Fibroblast of skin of abdomen (primary cell): ENCODE results near the gene NEK4.
"Not testable (repeated sequence)": the region's sequence is repeated elsewhere in the genome, so short reads cannot be mapped to it uniquely, and the experiment has no call there.

Experiments used
- DNase-seq: peaks from one replicate; pipeline ENCODE4 v3.0.0-alpha.2; 2013

The NEK4 gene

DNA sequence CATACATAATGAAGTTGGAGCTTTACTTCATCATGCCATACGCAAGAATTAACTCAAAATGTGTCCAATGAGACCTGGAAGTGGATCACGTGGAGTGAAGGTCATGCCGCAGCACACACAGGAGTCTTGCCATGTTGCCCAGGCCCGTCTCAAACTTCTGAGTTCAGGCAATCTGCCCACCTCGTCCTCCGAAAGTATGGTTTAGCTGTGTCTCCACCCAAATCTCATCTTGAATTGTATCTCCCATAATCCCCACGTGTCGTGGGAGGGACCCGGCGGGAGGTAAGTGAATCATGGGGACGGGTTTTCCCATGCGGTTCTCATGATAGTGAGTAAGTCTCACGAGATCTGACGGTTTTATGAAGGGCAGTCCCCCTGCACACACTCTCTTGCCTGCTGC is 39.1 kb downstream of the NEK4 start:
- no peak for DNase-seq

DNA sequence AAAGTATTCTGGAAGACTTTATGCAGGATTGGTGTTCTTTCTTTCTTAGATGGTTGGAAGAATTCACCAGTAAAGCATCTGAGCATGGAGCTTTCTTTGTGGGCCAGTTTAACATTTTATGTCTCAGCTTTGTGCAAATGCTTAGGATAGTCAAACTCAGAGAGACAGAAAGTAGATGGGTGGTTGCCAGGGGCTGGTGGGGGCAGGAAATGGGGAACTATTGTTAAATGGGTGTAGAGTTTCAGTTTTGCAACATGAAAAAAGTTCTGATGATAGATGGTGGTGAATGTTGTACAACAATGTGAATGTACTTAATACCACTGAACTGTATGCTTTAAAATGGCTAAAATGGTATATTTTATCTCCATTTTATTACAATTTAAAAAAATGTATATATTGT is 40.1 kb downstream of the NEK4 start:
- no peak for DNase-seq

DNA sequence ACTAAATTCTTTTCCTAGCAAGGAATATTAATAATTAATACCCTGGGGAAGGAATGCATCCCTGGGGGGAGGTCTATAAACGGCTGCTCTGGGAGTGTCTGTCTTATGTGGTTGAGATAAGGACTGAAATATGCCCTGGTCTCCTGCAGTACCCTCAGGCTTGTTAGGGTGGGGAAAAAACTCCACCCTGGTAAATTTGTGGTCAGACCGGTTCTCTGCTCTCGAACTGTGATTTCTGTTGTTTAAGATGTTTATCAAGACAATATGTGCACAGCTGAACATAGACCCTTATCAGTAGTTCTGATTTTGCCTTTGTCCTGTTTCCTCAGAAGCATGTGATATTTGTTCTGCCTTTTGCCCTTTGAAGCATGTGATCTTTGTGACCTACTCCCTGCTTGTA is 42.0 kb downstream of the NEK4 start:
- DNase-seq: not testable (repeated sequence)

DNA sequence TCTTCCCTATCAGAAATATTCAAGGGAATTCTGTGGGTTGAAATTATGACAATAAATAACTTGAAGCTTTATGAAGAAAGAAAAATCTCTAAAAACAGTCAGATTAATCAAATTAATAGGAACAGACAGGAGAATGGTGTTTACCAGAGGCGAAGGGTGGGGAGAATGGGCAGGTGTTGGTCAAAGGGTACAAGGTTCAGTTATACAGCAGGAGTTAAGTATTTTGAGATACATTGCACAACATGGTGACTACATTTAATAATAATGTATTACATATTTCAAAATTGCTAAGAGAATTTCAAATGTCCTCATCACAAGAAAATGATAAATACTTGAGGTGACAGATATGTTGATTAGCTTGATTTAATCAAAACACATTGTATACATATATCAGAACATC is 46.2 kb downstream of the NEK4 start:
- no peak for DNase-seq

DNA sequence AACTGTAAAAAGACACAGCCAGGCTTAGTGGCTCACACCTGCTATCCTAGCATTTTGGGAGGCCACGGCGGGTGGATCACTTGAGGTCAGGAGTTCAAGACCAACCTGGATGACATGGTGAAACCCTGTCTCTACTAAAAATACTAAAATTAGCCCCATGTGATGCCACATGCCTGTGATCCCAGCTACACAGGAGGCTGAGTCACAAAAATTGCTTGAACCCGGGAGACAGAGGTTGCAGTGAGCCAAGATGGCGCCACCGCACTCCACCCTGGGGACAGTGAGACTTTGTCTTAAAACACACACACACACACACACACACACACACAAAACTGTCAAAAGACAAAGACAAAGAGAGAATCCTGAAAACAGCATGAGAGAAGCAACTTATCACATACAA is 46.8 kb downstream of the NEK4 start:
- DNase-seq: no peak

DNA sequence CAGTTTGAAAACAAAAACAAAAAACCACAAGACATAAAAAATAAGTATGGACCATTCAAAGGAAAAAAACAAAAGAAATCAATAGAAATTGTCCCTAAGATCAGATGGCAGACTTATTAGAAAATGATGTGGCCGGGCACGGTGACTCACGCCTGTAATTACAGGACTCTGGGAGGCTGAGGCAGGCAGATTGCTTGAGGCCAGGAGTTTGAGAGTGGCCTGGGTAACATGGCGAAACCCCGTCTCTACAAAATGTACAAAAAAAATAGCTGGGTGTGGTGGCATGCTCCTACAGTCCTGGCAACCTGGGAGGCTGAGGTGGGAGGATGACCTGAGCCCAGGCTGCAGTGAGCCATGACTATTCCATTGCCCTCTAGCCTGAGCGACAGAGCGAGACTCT is 48.2 kb downstream of the NEK4 start:
- DNase-seq: no peak

DNA sequence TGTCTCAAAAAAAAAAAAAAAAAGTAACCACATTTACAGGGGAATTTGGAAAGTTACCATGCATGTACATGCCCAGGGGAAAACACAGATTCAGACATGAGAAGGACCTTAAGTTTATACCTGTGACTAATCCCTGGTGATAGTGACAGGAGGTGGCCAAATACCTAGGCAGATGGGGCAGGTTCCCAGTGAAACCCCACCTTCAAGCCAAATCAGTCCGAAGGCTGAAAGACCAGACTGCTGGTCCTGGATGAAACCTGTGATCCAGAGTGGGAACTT is 49.1 kb downstream of the NEK4 start:
- no peak for DNase-seq

DNA sequence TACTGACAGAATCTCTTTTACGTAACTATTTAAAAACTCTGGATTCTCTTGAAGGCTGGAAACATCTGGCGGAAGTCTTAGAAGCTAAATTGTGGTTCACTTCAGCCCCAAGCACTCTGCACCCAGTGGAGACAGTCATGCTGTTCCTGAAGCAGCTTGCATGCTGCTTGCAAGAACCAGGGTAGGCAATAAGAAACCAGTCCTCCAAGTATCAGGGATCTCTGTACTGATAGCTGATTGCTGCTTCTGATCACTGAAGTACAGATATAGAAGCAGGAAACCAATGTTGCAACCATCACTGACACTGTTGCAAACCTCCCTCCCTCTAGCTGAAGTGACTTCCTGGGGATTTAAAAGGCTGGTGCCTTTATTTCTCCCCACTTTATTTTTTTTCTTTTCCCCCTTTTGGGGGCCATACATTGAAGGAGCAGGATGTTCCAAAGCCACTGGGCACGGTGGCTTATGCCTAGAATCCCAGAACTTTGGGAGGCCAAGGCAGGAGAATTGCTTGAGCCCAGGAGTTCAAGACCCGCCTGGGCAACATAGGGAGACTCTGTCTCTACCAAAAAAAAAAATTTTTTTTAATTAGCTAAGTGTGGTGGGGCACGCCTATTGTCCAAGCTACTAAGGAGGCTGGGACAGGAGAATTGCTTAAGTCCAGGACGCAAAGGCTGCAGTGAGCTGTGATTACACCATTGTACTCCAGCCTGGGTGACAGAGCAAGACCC is 49.6 kb downstream of the NEK4 start:
- peak; percentile 4 for DNase-seq

DNA sequence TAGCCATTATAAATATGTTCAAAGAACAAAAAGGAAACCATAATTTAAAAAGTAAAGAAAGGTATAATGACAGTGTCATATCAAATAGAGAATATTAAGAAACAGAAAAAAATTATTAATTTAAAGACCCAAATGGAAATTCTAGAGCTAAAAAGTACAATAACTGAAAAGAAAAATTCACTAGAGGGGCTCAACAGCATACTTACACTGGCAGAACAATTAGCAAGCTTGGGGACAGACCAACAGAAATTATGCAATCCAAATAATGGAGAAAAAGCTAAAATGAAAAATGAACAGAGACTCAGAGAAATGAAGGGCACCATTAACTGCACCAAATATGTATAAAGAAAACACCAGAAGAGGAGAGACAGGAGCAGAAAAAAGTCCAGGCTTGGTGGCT is 51.1 kb downstream of the NEK4 start:
- DNase-seq: no peak

DNA sequence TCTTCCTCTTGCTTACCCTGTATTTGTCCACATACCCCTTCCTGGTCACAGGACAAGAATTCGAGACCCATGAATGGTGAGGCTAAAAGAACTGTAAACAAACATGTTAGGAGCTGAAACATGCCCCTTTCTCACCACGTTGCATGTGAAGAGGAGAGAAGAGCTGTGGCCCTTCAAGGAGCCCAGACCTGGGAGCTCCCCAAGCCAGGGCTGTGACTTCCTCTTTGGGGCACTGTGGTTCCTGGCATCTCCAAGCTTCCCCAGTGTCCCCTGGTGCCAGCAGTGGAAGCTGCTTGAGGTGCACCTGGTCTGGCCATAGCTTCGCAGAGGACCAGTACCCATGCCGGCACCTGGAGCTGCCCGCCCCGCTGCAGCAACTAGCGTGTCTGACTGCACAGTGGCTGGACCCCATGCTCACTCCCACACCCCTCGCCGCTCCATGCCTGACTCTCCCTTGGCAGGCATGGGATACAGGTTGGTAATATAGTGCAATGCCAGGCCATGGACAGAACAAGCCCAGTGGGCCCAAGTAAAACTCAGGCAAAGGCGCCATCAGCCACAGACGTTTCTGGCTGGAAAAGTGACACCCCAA is 54.9 kb downstream of the NEK4 start:
- no peak for DNase-seq

DNA sequence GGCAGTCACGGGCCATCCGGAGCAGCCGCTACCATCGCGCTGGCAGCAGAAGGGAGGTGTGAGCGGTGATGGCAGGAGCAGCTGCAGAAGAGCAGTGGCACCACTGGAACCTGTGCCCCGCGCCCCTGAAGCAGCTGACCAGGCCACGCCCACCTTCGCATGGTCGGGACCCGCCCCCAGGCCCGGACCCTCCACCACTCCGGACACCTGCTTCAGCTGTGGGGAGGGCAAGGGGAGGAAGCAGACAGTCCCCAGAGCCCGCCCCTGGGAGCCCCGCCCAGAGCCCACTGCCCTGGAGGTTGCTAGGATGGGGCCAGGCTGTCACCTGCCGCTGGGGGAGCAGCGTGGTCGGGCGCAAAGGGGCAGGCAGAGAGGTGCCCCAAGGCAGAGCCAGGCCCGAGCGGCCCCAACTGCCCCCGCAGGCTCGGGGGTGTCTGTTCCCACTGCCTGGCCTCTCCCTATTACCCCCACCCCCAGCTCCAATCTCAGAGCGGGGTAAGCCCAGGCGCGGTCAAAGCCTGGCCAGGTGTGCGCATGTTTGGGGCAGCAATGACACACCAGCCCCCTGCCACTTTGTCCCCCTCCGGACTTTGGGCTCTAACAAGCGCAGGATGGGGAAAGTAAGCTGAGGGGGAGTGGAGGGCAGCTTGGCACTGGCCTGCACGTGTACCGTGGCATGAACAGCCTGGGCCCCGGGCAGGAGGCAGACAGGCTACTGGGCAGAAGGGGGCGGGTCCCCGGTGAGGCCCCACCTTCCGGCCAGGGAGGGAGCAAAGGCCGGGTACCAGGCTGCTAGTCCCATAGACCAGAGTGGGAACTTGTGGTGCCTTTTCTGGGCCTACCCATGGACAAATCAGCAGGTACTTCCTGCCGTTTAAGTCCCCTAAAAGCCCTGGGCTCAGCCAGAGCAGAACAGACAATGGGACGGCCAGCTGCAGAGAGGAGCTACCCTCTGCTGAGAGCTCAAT is 56.1 kb downstream of the NEK4 start:
- no peak for DNase-seq

DNA sequence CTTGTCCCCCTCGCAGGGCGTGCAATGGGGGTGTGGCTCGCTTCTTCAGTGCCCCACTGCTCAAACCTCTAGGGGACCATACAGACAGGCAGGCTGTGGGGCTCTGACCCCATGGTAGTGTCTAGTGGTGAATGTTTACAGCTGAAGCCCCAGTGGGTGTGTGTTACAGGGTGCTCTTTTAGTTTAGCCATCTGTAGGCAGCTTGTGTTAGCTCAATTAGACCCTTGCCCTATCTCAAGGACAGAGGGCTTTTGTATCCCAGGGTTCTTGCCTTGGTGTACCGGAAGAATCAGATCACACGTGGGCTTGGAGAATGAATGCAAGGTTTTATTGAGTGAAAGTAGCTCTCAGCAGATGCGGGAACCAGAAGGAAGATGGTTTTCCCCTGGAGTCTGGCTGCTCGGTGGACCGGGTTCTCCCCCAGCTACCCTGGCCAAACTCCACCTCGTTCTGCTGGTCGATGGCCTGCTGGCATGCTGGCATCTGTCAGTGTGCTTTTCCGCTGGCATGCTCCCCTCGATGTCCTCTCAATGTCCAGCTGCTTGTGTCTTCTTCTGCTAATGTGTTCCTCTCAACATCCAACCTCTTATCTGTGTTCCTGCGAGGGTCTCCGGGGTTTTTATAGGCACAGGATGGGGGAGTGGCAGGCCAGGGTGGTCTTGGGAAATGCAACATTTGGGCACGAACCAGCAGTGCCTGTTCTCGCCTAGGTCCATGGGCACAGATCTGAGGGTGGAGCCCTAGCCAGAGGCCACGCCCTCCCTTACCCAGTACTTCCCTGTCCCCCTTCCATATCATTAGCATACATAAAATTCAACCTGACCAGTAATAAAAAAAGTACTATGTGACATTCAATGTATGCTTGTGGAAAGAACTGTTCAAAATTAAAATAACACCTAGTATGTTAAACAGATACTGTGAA is 58.2 kb downstream of the NEK4 start:
- no peak for DNase-seq

DNA sequence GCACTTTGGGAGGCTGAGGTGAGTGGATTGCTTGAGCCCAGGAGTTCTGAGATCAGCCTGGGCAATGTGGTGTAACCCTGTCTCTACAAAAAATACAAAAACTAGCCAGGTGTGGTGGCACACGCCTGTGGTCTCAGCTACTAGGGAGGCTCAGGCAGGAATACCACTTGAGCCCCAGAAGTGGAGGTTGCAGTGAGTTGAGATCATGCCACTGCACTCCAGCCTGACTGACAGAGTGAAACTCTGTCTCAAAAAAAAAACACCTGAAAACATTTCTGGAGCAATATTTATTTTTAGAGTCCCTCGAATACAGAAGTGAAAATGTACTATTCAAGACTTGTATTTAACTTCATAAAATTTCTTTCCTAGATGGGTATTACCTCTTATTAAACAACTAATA is 60.2 kb downstream of the NEK4 start:
- DNase-seq: no peak

DNA sequence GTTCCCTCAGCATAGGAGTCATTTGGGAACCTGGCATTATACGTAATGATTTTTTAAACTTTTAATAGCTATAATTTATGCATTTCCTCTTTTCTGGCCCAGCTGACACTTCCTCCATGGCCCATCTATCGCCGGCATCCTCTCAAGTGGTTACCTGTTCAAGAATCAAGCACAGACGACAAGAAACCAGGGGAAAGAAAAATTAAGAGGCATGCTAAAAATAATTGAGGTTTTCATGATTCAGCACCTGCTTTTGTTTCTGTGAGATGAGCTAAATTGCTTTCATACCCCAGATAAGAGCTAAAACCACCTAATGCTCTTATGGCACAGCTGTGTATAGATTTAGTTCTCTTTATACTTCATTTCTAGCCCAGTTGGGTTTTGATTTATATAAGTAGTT is 63.2 kb downstream of the NEK4 start:
- no peak for DNase-seq

DNA sequence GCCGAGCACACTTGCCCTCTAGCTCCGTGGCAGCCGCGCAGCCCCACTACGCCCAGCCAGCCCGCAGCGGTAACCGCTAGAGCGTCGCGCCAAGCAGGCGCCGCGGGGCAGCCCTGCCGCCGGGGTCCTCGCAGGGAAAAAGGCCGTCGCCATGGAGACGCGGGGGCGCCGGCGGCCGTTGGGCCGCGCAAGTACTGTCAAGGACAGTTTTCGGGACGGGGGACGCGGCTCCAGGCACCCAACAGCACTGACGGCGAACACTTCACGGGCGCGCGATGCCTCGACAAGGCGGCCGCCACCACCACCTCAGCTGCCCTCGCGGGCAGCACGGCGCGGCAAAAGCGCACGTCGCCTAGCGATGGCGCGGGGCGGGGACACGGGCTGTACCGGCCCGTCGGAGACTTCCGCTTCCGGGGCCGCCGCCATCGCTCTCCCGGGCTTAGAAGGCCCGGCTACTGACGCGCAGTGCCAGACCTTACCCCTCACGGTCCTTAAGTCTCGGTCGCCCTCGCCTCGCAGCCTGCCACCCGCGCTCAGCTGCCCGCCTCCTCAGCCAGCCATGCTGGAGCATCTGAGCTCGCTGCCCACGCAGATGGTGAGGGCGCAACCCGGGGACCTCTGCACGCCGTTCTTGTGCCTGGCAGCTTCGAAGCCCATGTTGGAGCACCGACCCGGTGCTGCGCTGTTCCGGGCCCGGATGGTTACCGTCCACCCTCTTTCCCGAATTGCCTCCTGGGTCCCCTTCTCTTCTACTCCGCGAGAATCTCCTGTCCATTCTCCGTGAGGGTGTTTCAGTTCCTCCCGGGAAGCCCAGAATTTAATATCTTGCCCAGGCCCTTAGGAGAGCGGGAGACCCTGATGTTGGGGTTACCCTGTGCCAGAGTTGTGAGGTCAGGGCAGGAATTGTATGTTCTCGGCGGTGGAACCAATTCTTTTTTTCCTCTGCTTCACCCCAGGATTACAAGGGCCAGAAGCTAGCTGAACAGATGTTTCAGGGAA is 64.8 kb downstream of the NEK4 start, which contains the start of the genes GLT8D1 and SPCS1:
GLT8D1 (minus strand) TSS at position 104 of the 999 bp plus-strand sequence. CDS start 5,331 bp downstream, outside the sequence.
SPCS1 (plus strand) TSS at position 419 of the 999 bp plus-strand sequence; CDS start at position 560, 141 bp downstream.
- peak; percentile 84 for DNase-seq

DNA sequence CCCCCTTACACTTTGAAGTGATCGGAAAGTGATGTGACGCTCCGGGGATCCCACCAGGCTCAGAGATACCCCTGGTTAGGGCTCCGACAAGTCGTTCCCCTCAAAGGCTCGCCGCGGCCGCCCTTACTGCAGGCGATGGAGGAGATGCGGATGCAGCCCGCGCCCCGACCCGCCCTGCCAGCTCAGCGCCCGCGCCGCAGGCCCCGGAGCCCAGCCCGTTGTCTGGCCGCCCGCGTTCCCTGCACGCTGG is 65.4 kb downstream of the NEK4 start:
- no peak for DNase-seq

DNA sequence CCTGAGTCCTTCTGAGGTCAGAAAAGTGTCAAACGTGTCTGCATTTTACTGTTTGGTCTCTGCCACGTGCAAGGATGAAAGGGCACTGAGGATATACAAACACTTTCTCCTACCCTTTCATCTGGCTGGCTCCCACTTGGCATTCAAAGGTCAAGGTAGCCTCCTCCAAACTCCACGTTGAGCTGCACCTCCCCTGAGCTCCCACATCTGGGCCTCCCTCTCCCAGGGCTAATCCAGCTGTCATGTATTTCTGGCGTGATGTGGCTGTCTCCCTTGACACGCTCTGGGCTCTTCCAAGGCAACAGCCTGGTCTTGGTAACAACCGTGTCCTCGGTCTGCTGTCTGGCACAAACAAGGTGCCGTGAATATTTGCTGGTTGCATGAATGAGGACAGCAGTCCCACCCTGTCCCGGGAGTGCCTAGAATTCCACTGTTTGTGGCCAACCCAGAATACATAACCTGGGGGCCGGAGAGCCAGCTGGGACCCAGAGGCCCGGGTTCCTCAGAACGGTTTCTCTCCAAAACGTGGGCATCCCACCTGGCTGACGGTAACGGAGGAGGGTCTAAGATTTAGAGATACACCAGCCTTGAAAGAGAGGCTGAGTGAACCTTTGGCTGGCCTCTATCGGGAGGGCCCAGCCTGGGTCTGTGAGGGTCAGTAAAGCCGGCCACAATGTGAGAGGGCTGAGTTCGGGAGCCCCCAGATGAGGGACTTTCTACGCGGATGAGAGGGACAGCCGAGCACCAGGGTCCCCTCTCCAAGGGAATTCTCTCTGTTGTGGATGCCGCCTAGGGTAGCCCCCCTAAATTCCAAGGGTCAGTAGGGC is 65.9 kb downstream of the NEK4 start:
- peak; percentile 15 for DNase-seq

DNA sequence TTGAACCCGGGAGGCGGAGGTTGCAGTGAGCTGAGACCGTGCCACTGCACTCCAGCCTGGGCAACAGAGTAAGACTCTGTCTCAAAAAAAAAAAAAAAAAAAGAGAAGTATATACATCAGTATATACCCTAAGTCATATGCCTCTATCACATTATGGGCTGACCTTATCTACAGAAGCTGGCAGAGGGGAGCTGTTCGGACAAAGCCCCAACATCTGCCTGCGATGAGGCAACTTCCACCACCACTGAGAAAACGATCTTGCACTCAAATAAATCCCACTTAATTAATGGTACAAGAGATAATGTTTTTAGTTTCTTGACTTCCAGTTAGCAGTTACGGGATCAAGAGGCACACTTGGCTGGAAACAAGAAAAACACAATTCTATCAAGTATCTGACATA is 67.4 kb downstream of the NEK4 start:
- no peak for DNase-seq

DNA sequence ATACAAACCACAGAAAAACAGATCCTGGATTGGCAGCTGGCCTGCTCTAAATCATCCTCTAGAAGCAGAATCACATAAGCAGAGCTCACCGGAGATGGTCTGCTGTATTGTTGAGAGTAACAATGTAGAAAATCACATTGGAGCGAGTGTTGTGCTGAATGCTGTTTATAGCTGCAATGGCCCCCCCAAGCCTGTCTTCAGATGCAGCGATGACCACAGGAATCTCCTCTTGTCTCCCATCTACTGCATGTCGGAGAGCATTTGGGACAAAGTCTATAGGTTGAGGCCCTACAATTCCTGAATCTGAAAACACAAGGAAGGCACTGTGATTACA is 73.1 kb downstream of the NEK4 start:
- no peak for DNase-seq

DNA sequence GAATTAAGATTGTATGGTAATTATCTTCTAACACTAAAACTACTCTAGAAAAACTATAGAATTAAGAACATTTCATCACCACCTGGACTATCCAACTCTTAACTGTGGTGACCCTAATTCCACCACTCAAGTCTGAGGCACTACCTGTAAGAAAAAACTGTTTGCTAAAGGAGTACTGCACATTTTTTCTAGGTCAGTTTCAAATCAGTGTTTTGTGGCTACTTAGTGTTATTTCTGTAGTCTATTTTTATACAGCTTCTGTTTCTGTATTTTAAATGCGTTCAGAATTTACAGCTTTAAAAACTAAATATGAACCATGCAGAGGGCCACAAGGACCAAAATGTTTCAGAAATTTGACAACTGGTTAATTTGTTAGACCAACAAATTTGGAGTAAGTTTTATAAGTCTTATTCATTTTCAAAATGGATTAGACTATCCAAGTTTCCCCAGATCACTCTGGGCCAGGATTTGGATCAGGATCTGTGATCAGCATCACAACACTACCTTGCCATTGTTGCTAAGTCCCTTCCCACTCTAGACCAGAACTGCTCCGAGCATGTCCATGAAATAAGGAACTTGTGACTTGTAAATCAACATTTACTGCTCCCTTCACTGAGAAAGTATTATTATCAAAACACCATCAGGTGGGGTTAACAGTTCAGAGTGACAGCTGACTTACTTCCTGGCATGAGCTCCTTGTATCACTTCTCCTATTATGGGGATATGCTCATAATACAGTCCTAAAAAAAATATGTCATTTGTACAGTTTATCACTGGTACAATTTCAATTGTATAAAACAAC is 73.7 kb downstream of the NEK4 start:
- DNase-seq: no peak
